NCI-H1092 (cell line): ENCODE measurements around the gene ATP5ME.
"Not testable (repeated sequence)": the region's sequence is repeated elsewhere in the genome, so short reads cannot be mapped to it uniquely, and the experiment has no call there.

Experiments
- DNase-seq: peaks from one replicate; lab custom pipeline; 2025; lab: John Stamatoyannopoulos, UW

ATP5ME gene

GRCh38 chr4:668219-668618, 5.9 kb downstream of the ATP5ME start:
- DNase-seq: not testable (repeated sequence)

- no peak for DNase-seq
Measured at GRCh38 chr4:667545-667925, 6.5 kb downstream of the ATP5ME start.

- no peak for DNase-seq
Measured at GRCh38 chr4:666822-667544, 7.1 kb downstream of the ATP5ME start.

- DNase-seq: no peak
Measured at GRCh38 chr4:666436-666810, 7.7 kb downstream of the ATP5ME start.

- DNase-seq: no peak
Measured at GRCh38 chr4:665751-666435, 8.2 kb downstream of the ATP5ME start.

GRCh38 chr4:665381-665750, 8.7 kb downstream of the ATP5ME start:
- no peak for DNase-seq

GRCh38 chr4:664713-665231, 9.3 kb downstream of the ATP5ME start:
- DNase-seq: no peak

- DNase-seq: peak; percentile 42
Measured at GRCh38 chr4:663438-664428, 10.3 kb downstream of the ATP5ME start.

- no peak for DNase-seq
Measured at GRCh38 chr4:663046-663437, 11.0 kb downstream of the ATP5ME start.

- no peak for DNase-seq
Measured at GRCh38 chr4:661881-662761, 12.0 kb downstream of the ATP5ME start.

- no peak for DNase-seq
Measured at GRCh38 chr4:661231-661630, 12.8 kb downstream of the ATP5ME start.

GRCh38 chr4:660401-660800, 13.7 kb downstream of the ATP5ME start:
- DNase-seq: no peak

- no peak for DNase-seq
Measured at GRCh38 chr4:659851-660250, 14.2 kb downstream of the ATP5ME start.

- DNase-seq: no peak
Measured at GRCh38 chr4:658681-659667, 15.1 kb downstream of the ATP5ME start.

GRCh38 chr4:657834-658667, 16.0 kb downstream of the ATP5ME start:
- DNase-seq: no peak

- DNase-seq: no peak
Measured at GRCh38 chr4:657338-657833, 16.7 kb downstream of the ATP5ME start.

GRCh38 chr4:656436-657337, 17.4 kb downstream of the ATP5ME start:
- no peak for DNase-seq
